Chondrocyte (in vitro differentiated cells): ENCODE data around the gene TEDDM1. TPM values are rescaled to one million over a fixed set of nuclear protein-coding genes. Genes with fewer than 3 reads are reported as not detected.
"Not testable (repeated sequence)": the region's sequence is repeated elsewhere in the genome, so short reads cannot be mapped to it uniquely, and the experiment has no call there.

Experiments used
- DNase-seq: peaks from one replicate; pipeline ENCODE4 v3.0.0; 2021; ENCODE audit warnings: mixed read lengths, low spot score
- H3K27ac Mint-ChIP-seq: one replicate; pipeline ENCODE4 v1.8.0; 2021; ENCODE audit warnings: mild to moderate bottlenecking, moderate library complexity, mixed read lengths; ENCODE audit not compliant: unreplicated experiment
- H3K27me3 Mint-ChIP-seq: 2 replicates; pipeline ENCODE4 v1.8.0; 2021; ENCODE audit warnings: low read depth, mixed read lengths
- H3K36me3 Mint-ChIP-seq: 2 replicates; pipeline ENCODE4 v1.8.0; 2021; ENCODE audit warnings: low read depth, mixed read lengths
- H3K4me1 Mint-ChIP-seq: 2 replicates; pipeline ENCODE4 v1.8.0; 2021; ENCODE audit warnings: low read depth, mild to moderate bottlenecking, mixed read lengths
- H3K4me3 Mint-ChIP-seq: one replicate; pipeline ENCODE4 v1.8.0; 2021; ENCODE audit warnings: mild to moderate bottlenecking, moderate library complexity, mixed read lengths; ENCODE audit not compliant: unreplicated experiment
- H3K9me3 Mint-ChIP-seq: 2 replicates; pipeline ENCODE4 v1.8.0; 2021; ENCODE audit warnings: low read depth, mixed read lengths
- CTCF ChIP-seq: fragments of 200-600 bp; sonication (generic); IDR thresholded peaks from 2 replicates; pipeline ENCODE4 v1.5.0; 2021; ENCODE audit warnings: antibody characterized with exemption, mild to moderate bottlenecking, moderate library complexity
- total RNA-seq: library from RNA; stranded (reverse); gene quantifications from 3 replicates; pipeline ENCODE4 v1.2.1, GENCODE V29; 2021

TEDDM1 gene
- total RNA-seq, 1 donor from 2014 or later: not detected

DNA sequence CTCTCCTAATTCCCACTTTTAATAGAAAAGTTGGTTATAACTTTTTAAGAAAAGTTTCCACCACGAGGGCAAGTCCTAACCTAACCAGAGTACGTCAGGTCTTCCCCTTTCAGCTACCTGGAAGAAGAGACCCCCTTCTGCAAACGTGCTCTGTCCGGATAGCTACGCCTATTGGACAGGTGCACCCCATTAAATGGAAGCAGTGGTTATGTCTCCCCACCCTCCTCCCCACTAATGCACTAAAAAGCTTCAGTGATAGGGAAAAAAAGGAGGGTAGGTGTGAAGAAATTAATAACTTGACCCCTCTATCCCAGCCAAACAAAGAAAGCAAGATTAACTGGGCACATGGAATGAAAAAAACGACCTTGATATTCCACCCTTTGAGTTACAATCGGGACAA lies 16.5 kb downstream of the TEDDM1 start:
- Mint-ChIP-seq H3K27ac (no peak overlapping the region), H3K27me3 (no peaks in the 10 kb centered on the region), H3K9me3 (no peaks in the 10 kb centered on the region), H3K36me3 (peaks cover 51% of the 10 kb centered on the region), H3K4me3 (no peak overlapping the region), H3K4me1 (peaks cover 6% of the 10 kb centered on the region)
- no peak for TF ChIP-seq CTCF
- no peak for DNase-seq

GRCh38 chr1:182383037-182383661 lies 17.3 kb downstream of the TEDDM1 start:
- H3K9me3 Mint-ChIP-seq: no peaks in the 10 kb centered on the region
- H3K27ac Mint-ChIP-seq: no peak overlapping the region
- TF ChIP-seq CTCF: no peak
- H3K4me1 Mint-ChIP-seq: no peaks in the 10 kb centered on the region
- H3K27me3 Mint-ChIP-seq: no peaks in the 10 kb centered on the region
- no peak for DNase-seq
- no peak overlapping the region for H3K4me3 Mint-ChIP-seq
- H3K36me3 Mint-ChIP-seq: peaks cover 47% of the 10 kb centered on the region

DNA sequence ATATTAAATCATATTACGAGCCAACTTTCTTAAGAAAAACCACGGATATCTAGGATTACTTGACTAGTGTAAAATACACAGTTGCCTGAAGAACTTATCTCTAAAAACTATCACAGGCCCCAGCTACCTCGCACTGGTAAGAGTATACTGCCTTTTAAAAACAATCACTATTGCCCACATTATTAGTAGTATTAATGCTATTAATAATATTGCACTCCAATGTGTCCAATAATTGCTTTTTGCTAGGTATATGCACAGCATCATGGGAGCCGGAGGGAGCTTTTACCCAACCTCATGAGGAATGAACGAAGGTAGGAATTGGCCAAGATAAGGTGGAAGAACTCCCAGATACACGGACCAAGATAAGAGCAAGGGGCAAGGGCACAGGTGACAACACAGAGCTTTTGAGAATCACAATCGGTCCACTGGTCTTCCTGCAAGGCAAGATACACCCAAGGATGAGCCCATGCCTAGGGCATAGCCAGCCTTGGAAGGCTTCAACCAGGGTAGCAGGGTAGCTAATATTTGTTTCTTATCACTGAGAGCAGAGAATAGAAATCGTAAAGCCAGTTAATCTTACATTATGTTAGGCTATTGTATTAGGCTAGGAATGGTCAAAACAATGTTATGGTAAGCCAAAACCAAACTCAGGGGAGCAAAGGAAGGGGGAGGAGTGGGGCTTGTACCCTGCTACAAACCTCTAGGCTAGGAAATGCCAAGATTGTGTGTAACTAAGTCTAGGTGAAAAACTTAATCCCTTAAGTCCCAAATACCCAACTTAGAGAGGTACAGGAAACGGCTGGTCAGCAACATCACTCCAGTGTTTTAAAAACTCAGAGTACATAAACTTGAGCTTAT lies 18.3 kb downstream of the TEDDM1 start:
- DNase-seq: no peak
- no peaks in the 10 kb centered on the region for H3K27me3 Mint-ChIP-seq
- H3K27ac Mint-ChIP-seq: no peak overlapping the region
- TF ChIP-seq CTCF: no peak
- peaks cover 40% of the 10 kb centered on the region for H3K36me3 Mint-ChIP-seq
- H3K4me3 Mint-ChIP-seq: no peak overlapping the region
- H3K9me3 Mint-ChIP-seq: no peaks in the 10 kb centered on the region
- no peaks in the 10 kb centered on the region for H3K4me1 Mint-ChIP-seq

DNA sequence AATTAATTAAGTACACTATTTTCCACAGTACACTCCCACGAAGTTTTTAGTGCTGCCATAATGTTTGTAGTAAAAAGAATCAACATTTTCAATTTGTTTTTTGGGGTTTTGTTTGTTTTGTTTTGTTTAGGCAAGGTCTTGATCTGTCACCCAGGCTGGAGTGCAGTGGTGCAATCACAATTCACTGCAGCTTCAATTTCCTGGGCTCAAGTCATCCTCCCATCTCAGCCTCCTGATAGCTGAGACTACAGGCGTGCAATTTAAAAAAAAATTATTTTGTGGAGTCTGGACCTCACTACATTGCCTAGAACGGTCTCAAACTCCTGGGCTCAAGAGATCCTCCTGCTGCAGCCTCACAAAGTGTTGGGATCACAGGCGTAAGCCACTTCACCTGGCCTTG lies 20.3 kb downstream of the TEDDM1 start:
- no peaks in the 10 kb centered on the region for H3K4me1 Mint-ChIP-seq
- no peaks in the 10 kb centered on the region for H3K27me3 Mint-ChIP-seq
- H3K9me3 Mint-ChIP-seq: no peaks in the 10 kb centered on the region
- no peak overlapping the region for H3K27ac Mint-ChIP-seq
- no peak for TF ChIP-seq CTCF
- H3K4me3 Mint-ChIP-seq: no peak overlapping the region
- H3K36me3 Mint-ChIP-seq: peaks cover 23% of the 10 kb centered on the region
- no peak for DNase-seq

DNA sequence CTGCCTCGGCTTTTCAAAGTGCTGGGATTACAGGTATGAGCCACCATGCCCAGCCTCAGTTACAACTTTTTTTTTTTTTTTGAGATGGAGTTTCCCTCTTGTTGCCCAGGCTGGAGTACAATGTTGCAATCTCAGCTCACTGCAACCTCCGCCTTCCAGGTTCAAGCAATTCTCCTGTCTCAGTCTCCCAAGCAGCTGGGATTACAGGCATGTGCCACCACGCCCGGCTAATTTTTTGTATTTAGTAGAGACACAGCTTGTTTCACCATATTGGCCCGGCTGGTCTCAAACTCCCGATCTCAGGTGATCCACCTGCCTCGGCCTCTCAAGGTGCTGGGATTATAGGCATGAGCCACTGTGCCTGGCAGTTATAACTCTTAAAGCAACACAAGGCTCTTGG lies 20.7 kb downstream of the TEDDM1 start:
- not testable (repeated sequence) for H3K27ac Mint-ChIP-seq, H3K9me3 Mint-ChIP-seq, H3K27me3 Mint-ChIP-seq, DNase-seq, H3K4me3 Mint-ChIP-seq, H3K4me1 Mint-ChIP-seq
- peaks cover 20% of the 10 kb centered on the region for H3K36me3 Mint-ChIP-seq
